Chondrocyte (in vitro differentiated cells): ENCODE measurements around the gene ABLIM1. TPM values are rescaled to one million over a fixed set of nuclear protein-coding genes. Genes with fewer than 3 reads are reported as not detected.
A peak's percentile ranks its signal among the peaks of the same experiment; 100 is the strongest.

Experiments
- DNase-seq: peaks from one replicate; pipeline ENCODE4 v3.0.0; 2021; ENCODE audit warnings: mixed read lengths, low spot score
- H3K27ac Mint-ChIP-seq: one replicate; pipeline ENCODE4 v1.8.0; 2021; ENCODE audit warnings: mild to moderate bottlenecking, moderate library complexity, mixed read lengths; ENCODE audit not compliant: unreplicated experiment
- H3K27me3 Mint-ChIP-seq: 2 replicates; pipeline ENCODE4 v1.8.0; 2021; ENCODE audit warnings: low read depth, mixed read lengths
- H3K36me3 Mint-ChIP-seq: 2 replicates; pipeline ENCODE4 v1.8.0; 2021; ENCODE audit warnings: low read depth, mixed read lengths
- H3K4me1 Mint-ChIP-seq: 2 replicates; pipeline ENCODE4 v1.8.0; 2021; ENCODE audit warnings: low read depth, mild to moderate bottlenecking, mixed read lengths
- H3K4me3 Mint-ChIP-seq: one replicate; pipeline ENCODE4 v1.8.0; 2021; ENCODE audit warnings: mild to moderate bottlenecking, moderate library complexity, mixed read lengths; ENCODE audit not compliant: unreplicated experiment
- H3K9me3 Mint-ChIP-seq: 2 replicates; pipeline ENCODE4 v1.8.0; 2021; ENCODE audit warnings: low read depth, mixed read lengths
- total RNA-seq: library from RNA; stranded (reverse); gene quantifications from 3 replicates; pipeline ENCODE4 v1.2.1, GENCODE V29; 2021
- TF ChIP-seq, protein P1 (sequence below): fragments of 200-600 bp; sonication (generic); IDR thresholded peaks from 2 replicates; pipeline ENCODE4 v1.5.0; 2021; ENCODE audit warnings: antibody characterized with exemption, mild to moderate bottlenecking, moderate library complexity

ABLIM1 gene
- total RNA-seq, 1 donor from 2014 or later: 15.7 TPM

DNA sequence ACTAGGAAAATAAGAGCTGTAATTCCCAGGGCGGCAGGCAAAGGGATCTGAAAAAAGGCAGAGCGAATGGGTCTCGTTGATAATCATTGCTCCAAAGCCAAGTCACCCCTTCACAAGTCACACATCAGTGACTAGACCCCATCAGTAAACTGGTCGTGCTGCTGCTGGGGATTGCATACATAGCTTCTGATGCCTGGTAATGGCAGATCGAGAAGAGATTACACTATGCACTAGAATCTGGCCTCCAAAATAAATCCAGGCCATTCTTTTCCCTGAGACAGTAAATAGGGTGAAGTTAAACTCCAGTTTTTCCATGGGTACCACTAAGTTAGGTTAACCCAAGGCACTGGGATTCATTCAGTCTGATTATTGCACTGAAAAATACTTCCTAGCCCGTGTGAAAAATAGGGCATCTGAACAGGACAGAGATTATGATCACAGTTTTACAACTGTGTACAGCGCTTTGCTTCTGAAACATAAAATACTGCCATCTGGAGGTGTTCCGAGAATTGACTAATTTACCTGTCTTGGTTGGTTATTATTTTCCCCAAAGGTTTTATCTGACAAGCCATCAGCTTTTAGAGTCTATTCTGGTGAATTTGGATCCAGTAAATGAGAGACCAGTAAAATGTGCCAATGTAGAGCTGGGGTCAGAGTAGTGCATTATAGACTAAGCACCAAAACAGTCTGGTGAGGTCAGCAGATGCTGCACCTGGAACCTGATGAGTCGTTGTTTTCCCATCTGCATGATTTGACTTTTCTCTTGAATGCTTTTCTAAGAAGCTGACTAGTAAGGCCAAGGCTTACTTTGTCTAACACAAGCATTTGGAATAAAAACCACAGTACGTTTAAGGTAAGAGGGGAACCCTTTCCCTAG is 170.9 kb downstream of the ABLIM1 start:
- Mint-ChIP-seq H3K4me1 (peaks cover 15% of the 10 kb centered on the region), H3K27me3 (no peaks in the 10 kb centered on the region), H3K9me3 (peaks cover 4% of the 10 kb centered on the region), H3K36me3 (peaks cover 7% of the 10 kb centered on the region), H3K4me3 (no peak overlapping the region), H3K27ac (no peak overlapping the region)
- no peak for DNase-seq
- TF ChIP-seq, protein P1, sequence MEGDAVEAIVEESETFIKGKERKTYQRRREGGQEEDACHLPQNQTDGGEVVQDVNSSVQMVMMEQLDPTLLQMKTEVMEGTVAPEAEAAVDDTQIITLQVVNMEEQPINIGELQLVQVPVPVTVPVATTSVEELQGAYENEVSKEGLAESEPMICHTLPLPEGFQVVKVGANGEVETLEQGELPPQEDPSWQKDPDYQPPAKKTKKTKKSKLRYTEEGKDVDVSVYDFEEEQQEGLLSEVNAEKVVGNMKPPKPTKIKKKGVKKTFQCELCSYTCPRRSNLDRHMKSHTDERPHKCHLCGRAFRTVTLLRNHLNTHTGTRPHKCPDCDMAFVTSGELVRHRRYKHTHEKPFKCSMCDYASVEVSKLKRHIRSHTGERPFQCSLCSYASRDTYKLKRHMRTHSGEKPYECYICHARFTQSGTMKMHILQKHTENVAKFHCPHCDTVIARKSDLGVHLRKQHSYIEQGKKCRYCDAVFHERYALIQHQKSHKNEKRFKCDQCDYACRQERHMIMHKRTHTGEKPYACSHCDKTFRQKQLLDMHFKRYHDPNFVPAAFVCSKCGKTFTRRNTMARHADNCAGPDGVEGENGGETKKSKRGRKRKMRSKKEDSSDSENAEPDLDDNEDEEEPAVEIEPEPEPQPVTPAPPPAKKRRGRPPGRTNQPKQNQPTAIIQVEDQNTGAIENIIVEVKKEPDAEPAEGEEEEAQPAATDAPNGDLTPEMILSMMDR: peak; percentile 31

DNA sequence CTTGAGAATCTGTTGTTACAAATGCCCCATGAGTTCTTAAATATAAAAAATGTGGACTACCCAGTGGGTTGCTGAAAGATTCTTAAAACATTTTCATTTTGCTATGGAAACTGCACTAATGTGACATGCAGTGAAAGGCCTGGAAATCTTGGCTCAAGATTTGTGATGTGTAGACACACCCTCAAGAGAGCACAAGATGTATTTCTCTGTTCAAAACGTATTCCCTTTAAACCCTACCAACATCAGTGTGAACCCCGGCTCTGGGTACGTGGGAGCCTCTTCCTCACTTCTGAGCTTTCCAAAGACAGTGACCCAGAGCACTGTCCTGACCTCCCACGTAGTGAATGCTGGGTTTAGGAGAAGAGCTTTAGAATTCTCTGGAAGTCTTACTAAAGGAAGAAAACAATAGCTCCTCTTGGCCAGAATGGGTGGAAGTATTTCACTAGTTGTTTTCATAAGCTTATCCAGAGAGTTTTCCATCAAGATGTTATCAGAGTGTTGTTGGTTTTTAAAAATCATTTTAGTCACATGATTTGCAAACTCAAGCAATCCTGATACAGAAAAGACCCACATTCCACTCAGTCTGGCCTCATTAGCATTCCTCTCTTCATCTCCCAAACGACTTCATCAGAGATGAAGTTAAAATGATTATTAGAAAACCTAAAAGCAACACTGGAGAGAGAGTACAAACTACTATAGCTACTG is 172.2 kb downstream of the ABLIM1 start:
- H3K27me3 Mint-ChIP-seq: no peaks in the 10 kb centered on the region
- no peak overlapping the region for H3K27ac Mint-ChIP-seq
- H3K4me3 Mint-ChIP-seq: no peak overlapping the region
- H3K9me3 Mint-ChIP-seq: peaks cover 4% of the 10 kb centered on the region
- no peak for DNase-seq
- TF ChIP-seq, protein P1: no peak
- peaks cover 7% of the 10 kb centered on the region for H3K36me3 Mint-ChIP-seq
- H3K4me1 Mint-ChIP-seq: peaks cover 8% of the 10 kb centered on the region

DNA sequence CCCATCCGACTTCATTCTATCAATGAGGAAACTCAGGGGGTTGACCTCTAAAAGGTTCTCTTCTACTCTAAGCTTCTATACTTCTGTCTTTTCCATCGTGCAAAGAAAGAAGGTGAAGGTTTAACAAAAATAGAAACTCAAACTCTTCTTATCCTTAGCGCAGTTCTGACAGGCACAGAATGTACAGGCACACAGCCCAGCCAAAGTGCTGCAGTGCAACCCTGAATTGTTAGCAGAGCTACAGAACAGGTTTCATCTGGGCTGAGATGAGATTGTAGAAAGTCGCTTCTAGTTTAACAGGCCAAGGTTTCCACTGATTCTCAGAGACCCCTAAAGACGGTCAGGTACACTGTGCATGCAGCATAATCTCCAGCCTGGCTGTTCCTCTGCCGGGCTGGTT is 174.5 kb downstream of the ABLIM1 start:
- no peak for DNase-seq
- Mint-ChIP-seq H3K27me3 (no peaks in the 10 kb centered on the region), H3K27ac (no peak overlapping the region), H3K9me3 (peaks cover 4% of the 10 kb centered on the region), H3K4me1 (peaks cover 8% of the 10 kb centered on the region), H3K4me3 (no peak overlapping the region), H3K36me3 (peaks cover 9% of the 10 kb centered on the region)
- TF ChIP-seq, protein P1: no peak

DNA sequence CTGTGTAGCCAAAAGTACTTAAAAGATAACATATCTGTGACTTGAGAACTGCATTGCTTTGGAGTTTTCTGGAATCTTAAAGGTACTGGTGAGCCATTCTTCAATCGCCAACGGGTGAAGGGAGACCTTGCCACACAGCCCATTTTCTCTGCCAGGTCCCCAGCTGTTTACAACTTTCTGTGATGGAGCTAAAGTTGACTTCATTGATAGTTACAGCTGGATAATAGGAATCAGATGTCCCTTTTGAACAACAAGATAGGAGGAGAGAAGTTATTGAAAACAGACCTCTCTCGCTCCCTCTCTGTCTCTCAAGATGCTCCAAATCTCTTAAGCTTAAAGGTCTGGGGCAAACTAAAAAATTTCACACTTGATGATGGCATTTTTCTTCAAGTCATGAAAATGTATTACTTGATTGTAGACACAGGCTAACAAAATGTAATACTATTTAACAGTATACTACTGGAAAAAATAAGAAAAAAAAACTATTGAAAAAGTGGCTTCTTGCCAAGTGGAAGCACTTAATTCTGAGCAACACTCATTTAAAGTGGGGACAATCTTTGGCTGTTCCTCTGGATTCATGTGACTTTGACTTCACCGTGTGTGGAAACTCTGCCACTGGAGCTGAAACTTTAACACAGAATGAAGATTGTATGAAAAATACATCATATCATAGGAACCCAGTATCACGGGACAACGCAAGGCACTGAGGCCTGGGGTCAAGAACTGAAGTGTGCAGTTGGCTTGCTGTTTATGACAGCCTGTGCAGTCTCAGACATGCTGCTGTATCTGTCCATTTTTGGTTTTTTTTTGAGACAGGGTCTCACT is 175.4 kb downstream of the ABLIM1 start:
- H3K27me3 Mint-ChIP-seq: no peaks in the 10 kb centered on the region
- peaks cover 9% of the 10 kb centered on the region for H3K36me3 Mint-ChIP-seq
- H3K27ac Mint-ChIP-seq: no peak overlapping the region
- TF ChIP-seq, protein P1: no peak
- no peak for DNase-seq
- peaks cover 8% of the 10 kb centered on the region for H3K4me1 Mint-ChIP-seq
- H3K9me3 Mint-ChIP-seq: peaks cover 4% of the 10 kb centered on the region
- H3K4me3 Mint-ChIP-seq: no peak overlapping the region

DNA sequence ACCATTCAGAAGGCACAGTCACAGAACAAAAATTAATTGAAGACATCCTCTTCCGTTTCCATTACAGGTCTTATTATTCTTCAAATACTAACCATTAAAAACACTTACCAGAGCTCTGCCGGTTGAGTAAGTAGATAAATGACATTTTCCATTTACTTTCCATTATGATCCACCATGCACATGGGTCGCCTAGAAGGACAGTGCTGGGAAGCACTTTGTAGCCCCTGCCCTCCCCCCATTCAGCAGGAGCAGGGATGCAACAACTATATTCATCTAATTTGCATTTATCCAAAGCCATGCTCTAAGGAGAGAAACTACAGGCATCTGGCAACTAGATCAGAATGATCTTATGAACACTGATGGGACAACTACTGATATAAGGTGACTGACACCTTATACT is 177.0 kb downstream of the ABLIM1 start:
- Mint-ChIP-seq H3K9me3 (peaks cover 4% of the 10 kb centered on the region), H3K36me3 (peaks cover 9% of the 10 kb centered on the region), H3K27ac (no peak overlapping the region), H3K4me3 (no peak overlapping the region), H3K27me3 (no peaks in the 10 kb centered on the region), H3K4me1 (peaks cover 7% of the 10 kb centered on the region)
- TF ChIP-seq, protein P1: no peak
- no peak for DNase-seq
